GM12874 (cell line): ENCODE data around the gene TNIP3.

Source experiments
- TF ChIP-seq, protein P1 (sequence below): IDR thresholded peaks from 2 replicates; pipeline ENCODE4 v1.5.1; 2011; ENCODE audit warnings: low read depth, mild to moderate bottlenecking, control low read depth, low read length, moderate library complexity; ENCODE audit not compliant: insufficient read depth

The TNIP3 gene

DNA sequence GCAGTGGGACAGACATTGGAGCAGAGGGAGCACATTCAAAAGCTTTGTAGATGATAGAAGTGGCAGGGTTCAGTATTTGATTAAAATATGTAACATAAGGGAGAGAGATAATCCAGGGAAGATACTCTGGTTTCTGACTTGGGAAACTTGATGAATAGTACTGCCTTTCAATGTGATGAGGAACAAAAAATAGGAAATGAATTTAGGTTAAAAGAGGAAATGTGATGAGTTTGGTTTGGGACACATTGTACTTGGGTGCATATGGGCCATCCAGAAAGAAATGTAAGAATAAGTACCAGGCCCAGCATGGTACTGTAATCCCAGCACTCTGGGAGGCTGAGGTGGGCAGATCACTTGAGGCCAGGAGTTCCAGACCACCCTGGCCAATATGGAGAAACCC, 70.9 kb downstream of the TNIP3 start:
- TF ChIP-seq, protein P1, sequence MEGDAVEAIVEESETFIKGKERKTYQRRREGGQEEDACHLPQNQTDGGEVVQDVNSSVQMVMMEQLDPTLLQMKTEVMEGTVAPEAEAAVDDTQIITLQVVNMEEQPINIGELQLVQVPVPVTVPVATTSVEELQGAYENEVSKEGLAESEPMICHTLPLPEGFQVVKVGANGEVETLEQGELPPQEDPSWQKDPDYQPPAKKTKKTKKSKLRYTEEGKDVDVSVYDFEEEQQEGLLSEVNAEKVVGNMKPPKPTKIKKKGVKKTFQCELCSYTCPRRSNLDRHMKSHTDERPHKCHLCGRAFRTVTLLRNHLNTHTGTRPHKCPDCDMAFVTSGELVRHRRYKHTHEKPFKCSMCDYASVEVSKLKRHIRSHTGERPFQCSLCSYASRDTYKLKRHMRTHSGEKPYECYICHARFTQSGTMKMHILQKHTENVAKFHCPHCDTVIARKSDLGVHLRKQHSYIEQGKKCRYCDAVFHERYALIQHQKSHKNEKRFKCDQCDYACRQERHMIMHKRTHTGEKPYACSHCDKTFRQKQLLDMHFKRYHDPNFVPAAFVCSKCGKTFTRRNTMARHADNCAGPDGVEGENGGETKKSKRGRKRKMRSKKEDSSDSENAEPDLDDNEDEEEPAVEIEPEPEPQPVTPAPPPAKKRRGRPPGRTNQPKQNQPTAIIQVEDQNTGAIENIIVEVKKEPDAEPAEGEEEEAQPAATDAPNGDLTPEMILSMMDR, result no peak

DNA sequence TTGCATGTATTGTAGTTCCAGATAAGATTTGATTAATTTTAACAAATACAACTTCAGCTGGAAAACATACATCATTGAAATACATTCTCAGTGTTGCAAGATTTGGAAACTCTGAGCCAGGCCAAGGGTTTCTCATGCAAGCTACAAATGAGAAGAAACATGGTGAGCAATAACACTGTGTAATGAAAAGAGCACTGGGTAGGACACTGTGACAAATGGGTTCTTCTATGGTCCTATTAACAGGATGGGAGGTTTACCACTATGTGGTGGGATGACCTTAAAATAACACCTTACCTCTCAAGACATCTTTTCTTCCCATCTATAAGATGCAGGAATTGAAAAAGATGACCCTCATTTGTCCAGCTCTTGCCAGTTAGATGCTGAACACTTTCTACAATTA, 72.2 kb downstream of the TNIP3 start:
- TF ChIP-seq, protein P1, result no peak

DNA sequence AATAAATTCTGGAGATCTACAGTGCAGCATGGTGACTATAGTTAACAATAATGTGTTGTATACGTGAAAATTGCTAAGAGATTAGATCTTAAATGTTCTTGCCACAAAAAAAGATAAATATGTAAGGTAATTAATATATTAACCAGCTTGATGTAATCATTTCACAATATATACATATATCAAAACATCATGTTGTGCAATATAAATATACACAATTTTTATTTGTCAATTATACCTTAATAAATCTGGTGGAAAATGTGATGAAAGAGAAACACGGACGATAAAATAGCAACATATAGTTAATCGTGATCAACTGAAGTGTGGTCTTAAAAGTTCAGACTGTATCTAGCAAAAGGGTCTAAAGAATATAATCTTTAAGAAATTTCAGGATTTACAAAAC, 75.3 kb downstream of the TNIP3 start:
- TF ChIP-seq, protein P1, result no peak
